Thymus (tissue), 11 donors: ENCODE results near the gene TFDP1. TPM values are rescaled to one million over a fixed set of nuclear protein-coding genes. Genes with fewer than 3 reads are reported as not detected.

Experiments used
- DNase-seq, 9 donors: peaks; one replicate each; pipeline ENCODE4 v3.0.0-alpha.2; 2013; ENCODE audit warnings: low spot score in 9 of 9, low read depth in 6 of 9, missing footprints in 1 of 9
- H3K27ac ChIP-seq, 2 donors: one replicate each; pipeline ENCODE4 v1.5.1; 2013; ENCODE audit warnings: control low read depth in 1 of 2, low read depth in 1 of 2, low read length in 1 of 2, mild to moderate bottlenecking in 1 of 2, moderate library complexity in 1 of 2
- H3K27me3 ChIP-seq, 2 donors: one replicate each; pipeline ENCODE4 v1.5.1; 2013; ENCODE audit warnings: low read length in 1 of 2; ENCODE audit not compliant: control insufficient read depth in 2 of 2, insufficient read depth in 1 of 2
- H3K36me3 ChIP-seq, 2 donors: one replicate each; pipeline ENCODE4 v1.5.1; 2013; ENCODE audit warnings: low read length in 1 of 2, mild to moderate bottlenecking in 1 of 2, moderate library complexity in 1 of 2; ENCODE audit not compliant: control insufficient read depth in 2 of 2, insufficient read depth in 2 of 2
- H3K4me1 ChIP-seq, 2 donors: one replicate each; pipeline ENCODE4 v1.5.1; 2013; ENCODE audit warnings: low read length in 2 of 2; ENCODE audit not compliant: control insufficient read depth in 2 of 2, insufficient read depth in 2 of 2
- H3K4me3 ChIP-seq, 2 donors: one replicate each; pipeline ENCODE4 v1.5.1; 2013; ENCODE audit warnings: low read length in 2 of 2, control low read depth in 1 of 2, mild to moderate bottlenecking in 1 of 2
- H3K9me3 ChIP-seq, 2 donors: one replicate each; pipeline ENCODE4 v1.5.1; 2013; ENCODE audit warnings: low read length in 1 of 2, mild to moderate bottlenecking in 1 of 2; ENCODE audit not compliant: control insufficient read depth in 2 of 2, insufficient read depth in 1 of 2
- WGBS: extraction: QIAGEN DNeasy Blood & Tissue Kit; methylation state at CpG from one replicate; pipeline ENCODE4 v1.1.7; 2013; 5-methylcytosine and 5-hydroxymethylcytosine counted together
- polyA plus RNA-seq: library from polyadenylated mRNA; stranded (reverse); fragments of 200-250 nt; gene quantifications from one replicate; pipeline ENCODE4 v1.2.3, GENCODE V29; 2013
- total RNA-seq: library from RNA; stranded (reverse); fragments of 120-200 nt; gene quantifications from one replicate; pipeline ENCODE4 v1.2.4, GENCODE V29; 2013
- donor health status: healthy.

The TFDP1 gene
- total and polyA plus RNA-seq, 2 donors, result 30.0 to 46.3 TPM

GRCh38 chr13:113605866-113606438, 21.4 kb downstream of the TFDP1 start:
- no peaks in the 10 kb centered on the region for H3K9me3 ChIP-seq
- no peaks in the 10 kb centered on the region for H3K4me1 ChIP-seq
- H3K36me3 ChIP-seq, result peaks cover 20 to 42% of the 10 kb centered on the region in 2 donors
- no peak for DNase-seq
- H3K4me3 ChIP-seq, result no peak overlapping the region
- H3K27me3 ChIP-seq, result no peaks in the 10 kb centered on the region
- 99% methylated on average over 34 of the region's 34 CpGs for WGBS
- no peak overlapping the region for H3K27ac ChIP-seq

GRCh38 chr13:113607056-113607888, 22.7 kb downstream of the TFDP1 start:
- WGBS, result 94% methylated on average over 28 of the region's 28 CpGs
- Histone ChIP-seq H3K27ac (no peak overlapping the region), H3K4me1 (no peaks in the 10 kb centered on the region), H3K9me3 (no peaks in the 10 kb centered on the region), H3K27me3 (no peaks in the 10 kb centered on the region), H3K4me3 (no peak overlapping the region), H3K36me3 (peaks cover 32 to 52% of the 10 kb centered on the region in 2 donors)
- DNase-seq, result no peak

DNA sequence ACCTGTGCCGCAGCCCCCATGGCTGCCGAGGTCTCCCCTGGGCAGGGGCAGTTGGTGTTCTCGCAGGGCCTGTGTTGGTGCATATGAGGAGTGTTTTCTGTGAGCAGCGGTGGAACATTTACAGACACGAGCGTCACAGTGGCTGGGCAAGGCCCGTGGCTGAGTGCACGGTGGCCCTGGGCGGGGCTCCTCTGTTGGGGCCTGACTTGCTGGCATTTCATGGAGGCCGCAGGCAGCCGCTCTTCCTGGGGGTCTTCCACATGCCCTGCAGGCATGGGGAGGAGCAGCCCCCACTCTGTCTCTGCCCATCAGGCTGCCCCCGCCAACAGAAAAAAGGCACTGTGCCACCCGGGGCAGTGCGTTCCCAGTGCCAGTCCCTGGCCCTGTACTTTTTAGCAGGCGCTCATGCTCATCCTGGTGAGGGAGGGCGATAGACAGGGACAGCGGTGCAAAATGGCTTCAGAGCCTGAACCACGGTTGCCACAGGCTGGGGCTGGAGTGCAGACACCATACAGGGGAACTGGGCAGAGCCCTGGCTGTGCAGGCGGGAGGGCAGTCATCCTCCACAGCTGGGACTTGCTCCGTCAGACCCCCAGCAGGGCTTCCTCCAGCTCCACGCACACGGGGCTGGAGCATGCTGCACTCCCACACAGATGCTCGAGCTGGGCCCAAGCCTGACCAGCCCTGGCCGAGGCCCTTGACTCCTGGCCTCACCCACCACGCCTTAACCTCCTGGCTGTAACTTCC, 23.5 kb downstream of the TFDP1 start:
- no peaks in the 10 kb centered on the region for H3K27me3 ChIP-seq
- no peak overlapping the region for H3K27ac ChIP-seq
- H3K4me3 ChIP-seq, result no peak overlapping the region
- no peaks in the 10 kb centered on the region for H3K4me1 ChIP-seq
- DNase-seq, result no peak
- WGBS, result 97% methylated on average over 25 of the region's 25 CpGs
- no peaks in the 10 kb centered on the region for H3K9me3 ChIP-seq
- peaks cover 35 to 55% of the 10 kb centered on the region in 2 donors for H3K36me3 ChIP-seq

DNA sequence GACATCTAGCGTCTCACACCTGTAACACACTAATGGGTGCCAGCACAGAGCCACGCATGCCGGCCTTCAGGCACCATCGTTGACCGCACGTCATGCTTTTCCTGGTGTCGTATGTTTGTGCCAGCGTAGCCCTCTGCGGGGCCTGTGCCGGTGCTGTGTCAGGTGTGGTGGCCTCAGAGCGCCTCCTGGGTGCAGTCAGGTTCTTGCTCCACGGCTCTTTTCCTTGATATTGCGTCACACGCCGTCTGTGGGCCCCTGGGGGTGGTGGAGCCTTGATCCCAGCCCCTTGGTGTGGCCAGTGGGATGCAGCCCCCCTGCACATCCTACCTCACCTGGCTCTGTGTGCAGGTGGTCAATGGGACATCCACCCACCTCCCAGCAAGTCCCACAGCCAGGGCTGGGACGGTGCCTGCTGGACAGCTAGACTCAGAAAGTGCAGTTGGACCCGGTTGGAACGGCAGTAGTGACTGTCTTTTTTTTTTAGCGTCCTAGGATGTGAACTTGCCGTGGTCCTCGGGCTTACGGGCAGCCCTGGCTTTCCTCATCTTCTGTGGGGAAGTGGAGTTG, 24.5 kb downstream of the TFDP1 start:
- Histone ChIP-seq H3K36me3 (peaks cover 35 to 57% of the 10 kb centered on the region in 2 donors), H3K27ac (no peak overlapping the region), H3K4me1 (no peaks in the 10 kb centered on the region), H3K9me3 (no peaks in the 10 kb centered on the region), H3K4me3 (no peak overlapping the region), H3K27me3 (no peaks in the 10 kb centered on the region)
- WGBS, result 98% methylated on average over 22 of the region's 22 CpGs
- DNase-seq, result no peak

GRCh38 chr13:113609616-113610015, 25.1 kb downstream of the TFDP1 start:
- Histone ChIP-seq H3K9me3 (no peaks in the 10 kb centered on the region), H3K27me3 (no peaks in the 10 kb centered on the region), H3K4me1 (no peaks in the 10 kb centered on the region), H3K36me3 (peaks cover 35 to 62% of the 10 kb centered on the region in 2 donors), H3K27ac (no peak overlapping the region), H3K4me3 (no peak overlapping the region)
- 98% methylated on average over 13 of the region's 13 CpGs for WGBS
- DNase-seq, result no peak

GRCh38 chr13:113610266-113610665, 25.7 kb downstream of the TFDP1 start:
- no peaks in the 10 kb centered on the region for H3K4me1 ChIP-seq
- peaks cover 40 to 62% of the 10 kb centered on the region in 2 donors for H3K36me3 ChIP-seq
- no peak overlapping the region for H3K27ac ChIP-seq
- H3K9me3 ChIP-seq, result no peaks in the 10 kb centered on the region
- DNase-seq, result no peak
- H3K4me3 ChIP-seq, result no peak overlapping the region
- no peaks in the 10 kb centered on the region for H3K27me3 ChIP-seq
- WGBS, result 97% methylated on average over 19 of the region's 19 CpGs

- DNase-seq, result no peak
- Histone ChIP-seq H3K27me3 (no peaks in the 10 kb centered on the region), H3K4me3 (no peak overlapping the region), H3K9me3 (no peaks in the 10 kb centered on the region), H3K36me3 (peaks cover 48 to 50% of the 10 kb centered on the region in 2 donors), H3K27ac (no peak overlapping the region), H3K4me1 (no peaks in the 10 kb centered on the region)
- 98% methylated on average over 5 of the region's 5 CpGs for WGBS
These were observed 27.4 kb downstream of the TFDP1 start for GRCh38 chr13:113611996-113612395.

- 98% methylated on average over 10 of the region's 10 CpGs for WGBS
- no peak overlapping the region for H3K27ac ChIP-seq
- peaks cover 45 to 50% of the 10 kb centered on the region in 2 donors for H3K36me3 ChIP-seq
- DNase-seq, result no peak
- no peak overlapping the region for H3K4me3 ChIP-seq
- H3K9me3 ChIP-seq, result no peaks in the 10 kb centered on the region
- H3K27me3 ChIP-seq, result no peaks in the 10 kb centered on the region
- no peaks in the 10 kb centered on the region for H3K4me1 ChIP-seq
These were observed 28.1 kb downstream of the TFDP1 start for GRCh38 chr13:113612607-113613006.
